ENCODE results near the gene ARHGAP28.

Gene ARHGAP28, protein sequence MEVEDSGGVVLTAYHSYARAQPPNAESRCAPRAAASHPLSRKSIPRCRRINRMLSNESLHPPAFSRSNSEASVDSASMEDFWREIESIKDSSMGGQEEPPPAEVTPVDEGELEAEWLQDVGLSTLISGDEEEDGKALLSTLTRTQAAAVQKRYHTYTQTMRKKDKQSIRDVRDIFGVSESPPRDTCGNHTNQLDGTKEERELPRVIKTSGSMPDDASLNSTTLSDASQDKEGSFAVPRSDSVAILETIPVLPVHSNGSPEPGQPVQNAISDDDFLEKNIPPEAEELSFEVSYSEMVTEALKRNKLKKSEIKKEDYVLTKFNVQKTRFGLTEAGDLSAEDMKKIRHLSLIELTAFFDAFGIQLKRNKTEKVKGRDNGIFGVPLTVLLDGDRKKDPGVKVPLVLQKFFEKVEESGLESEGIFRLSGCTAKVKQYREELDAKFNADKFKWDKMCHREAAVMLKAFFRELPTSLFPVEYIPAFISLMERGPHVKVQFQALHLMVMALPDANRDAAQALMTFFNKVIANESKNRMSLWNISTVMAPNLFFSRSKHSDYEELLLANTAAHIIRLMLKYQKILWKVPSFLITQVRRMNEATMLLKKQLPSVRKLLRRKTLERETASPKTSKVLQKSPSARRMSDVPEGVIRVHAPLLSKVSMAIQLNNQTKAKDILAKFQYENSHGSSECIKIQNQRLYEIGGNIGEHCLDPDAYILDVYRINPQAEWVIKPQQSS

DNA sequence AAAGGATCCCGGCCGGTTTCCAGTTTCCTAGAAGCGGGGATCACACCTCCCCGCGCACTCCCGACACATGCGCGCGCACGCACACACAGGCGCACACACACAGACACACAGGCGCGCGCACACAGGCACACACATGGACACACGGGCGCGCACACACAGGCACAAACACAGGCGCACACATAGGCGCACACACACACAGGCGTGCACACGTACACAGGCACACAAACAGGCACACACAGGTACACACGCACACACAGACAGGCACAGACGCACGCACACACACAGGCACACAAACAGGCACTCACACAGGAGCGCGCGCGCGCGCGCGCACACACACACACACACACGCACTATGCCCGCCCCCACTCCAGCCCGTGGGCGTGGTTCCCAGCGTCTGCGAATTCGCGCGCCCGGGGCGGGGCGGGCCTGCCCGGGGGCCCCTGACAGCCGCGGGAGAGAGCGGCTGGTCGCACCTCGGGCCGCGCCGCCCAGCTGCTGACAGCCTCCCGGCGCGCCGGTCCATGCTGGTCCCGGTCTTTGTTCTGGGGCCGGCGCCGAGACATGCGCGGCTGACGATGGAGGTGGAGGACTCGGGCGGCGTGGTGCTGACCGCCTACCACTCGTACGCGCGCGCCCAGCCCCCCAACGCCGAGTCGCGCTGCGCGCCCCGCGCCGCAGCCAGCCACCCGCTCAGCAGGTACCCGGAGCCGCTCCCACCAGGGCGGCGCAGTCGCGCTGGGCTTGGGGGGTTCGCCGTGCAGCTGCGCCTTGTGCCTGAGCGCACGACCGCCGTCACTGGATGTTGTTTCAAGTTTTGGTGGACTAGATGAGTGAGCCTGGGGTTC lies at the start of gene ARHGAP28:
Gene ARHGAP28, plus strand, starts transcription at position 470 of the 845 bp plus-strand sequence. Its CDS starts 106 bp downstream, at position 576.
- peak; percentile 72 for DNase-seq (ENCODE audit: low read depth)
- H3K4me3 ChIP-seq (replicated peaks; ENCODE audit: low read depth, low read length) = peak within 1 kb of the TSS; percentile 57

DNA sequence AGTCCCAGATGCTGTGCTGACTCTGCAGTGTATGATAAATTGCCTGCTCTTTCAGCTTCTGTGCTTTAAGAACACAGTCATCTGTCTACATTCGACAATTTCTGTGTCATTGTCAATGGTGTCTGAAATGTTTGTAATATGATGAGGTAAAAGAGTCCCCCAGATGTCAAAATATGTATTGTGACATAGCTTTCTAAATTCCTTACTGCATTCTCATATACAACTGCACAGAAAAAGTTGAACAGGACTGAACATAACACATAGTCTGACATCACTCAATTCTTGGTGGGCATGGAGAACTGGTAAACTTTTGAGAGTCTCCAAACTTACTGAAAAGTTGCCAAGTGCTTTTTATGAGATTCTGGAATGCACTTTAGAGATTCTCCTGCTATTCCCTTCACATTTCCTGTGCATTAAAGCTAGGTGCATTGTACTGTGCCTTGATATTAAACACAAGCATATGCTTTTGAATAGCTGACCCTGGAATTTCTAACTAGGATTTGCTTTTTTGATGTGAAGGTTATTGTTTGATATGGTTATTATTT lies 48.1 kb upstream of the ARHGAP28 start:
- no peak overlapping the region for H3K4me3 ChIP-seq (replicated peaks; ENCODE audit: low read depth, low read length)
- no peak for DNase-seq (ENCODE audit: low read depth)
- TF ChIP-seq, protein P1, sequence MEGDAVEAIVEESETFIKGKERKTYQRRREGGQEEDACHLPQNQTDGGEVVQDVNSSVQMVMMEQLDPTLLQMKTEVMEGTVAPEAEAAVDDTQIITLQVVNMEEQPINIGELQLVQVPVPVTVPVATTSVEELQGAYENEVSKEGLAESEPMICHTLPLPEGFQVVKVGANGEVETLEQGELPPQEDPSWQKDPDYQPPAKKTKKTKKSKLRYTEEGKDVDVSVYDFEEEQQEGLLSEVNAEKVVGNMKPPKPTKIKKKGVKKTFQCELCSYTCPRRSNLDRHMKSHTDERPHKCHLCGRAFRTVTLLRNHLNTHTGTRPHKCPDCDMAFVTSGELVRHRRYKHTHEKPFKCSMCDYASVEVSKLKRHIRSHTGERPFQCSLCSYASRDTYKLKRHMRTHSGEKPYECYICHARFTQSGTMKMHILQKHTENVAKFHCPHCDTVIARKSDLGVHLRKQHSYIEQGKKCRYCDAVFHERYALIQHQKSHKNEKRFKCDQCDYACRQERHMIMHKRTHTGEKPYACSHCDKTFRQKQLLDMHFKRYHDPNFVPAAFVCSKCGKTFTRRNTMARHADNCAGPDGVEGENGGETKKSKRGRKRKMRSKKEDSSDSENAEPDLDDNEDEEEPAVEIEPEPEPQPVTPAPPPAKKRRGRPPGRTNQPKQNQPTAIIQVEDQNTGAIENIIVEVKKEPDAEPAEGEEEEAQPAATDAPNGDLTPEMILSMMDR (IDR thresholded peaks at IDR 0.05; ENCODE audit: low read length, missing control alignments) = no peak

More for the DNA sequence above, at the start of gene ARHGAP28:
- TF ChIP-seq, protein P1 (IDR thresholded peaks at IDR 0.05; ENCODE audit: low read length, missing control alignments) = no peak

DNA sequence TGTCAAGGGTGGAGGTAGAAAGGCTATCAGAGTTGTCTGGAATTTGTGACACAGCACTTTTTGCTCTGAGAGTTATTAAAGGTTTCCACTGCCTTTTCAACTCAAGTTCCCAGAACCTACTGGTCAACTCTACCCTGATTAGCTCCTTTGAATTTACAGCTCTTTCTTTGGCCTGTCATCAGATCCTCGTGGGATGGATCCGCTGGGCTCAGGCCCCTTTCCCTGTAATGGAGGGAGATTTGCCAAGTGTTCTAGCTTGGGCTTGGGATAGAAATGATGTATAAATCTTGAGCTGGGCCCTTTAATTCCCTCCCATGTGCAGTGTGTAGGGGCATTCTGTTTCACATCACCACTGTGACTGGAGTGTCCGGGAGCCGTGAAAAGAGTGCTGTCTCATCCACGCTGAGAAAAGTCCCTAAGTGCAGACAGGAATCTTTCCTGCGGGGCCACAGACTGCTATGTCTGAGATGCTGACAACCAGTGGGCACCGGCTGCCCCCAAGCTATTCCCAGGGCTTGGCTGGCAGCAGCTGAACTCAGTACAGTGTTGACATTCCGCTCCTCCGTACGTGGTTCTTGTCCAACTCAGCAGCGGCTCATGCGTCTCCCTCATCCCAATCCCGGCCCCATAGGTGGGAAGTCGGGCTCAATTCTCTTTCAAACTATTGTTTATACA lies 46.9 kb upstream of the ARHGAP28 start:
- no peak overlapping the region for H3K4me3 ChIP-seq (replicated peaks; ENCODE audit: low read depth, low read length)
- TF ChIP-seq, protein P1 (IDR thresholded peaks at IDR 0.05; ENCODE audit: low read length, missing control alignments) = no peak
- no peak for DNase-seq (ENCODE audit: low read depth)

DNA sequence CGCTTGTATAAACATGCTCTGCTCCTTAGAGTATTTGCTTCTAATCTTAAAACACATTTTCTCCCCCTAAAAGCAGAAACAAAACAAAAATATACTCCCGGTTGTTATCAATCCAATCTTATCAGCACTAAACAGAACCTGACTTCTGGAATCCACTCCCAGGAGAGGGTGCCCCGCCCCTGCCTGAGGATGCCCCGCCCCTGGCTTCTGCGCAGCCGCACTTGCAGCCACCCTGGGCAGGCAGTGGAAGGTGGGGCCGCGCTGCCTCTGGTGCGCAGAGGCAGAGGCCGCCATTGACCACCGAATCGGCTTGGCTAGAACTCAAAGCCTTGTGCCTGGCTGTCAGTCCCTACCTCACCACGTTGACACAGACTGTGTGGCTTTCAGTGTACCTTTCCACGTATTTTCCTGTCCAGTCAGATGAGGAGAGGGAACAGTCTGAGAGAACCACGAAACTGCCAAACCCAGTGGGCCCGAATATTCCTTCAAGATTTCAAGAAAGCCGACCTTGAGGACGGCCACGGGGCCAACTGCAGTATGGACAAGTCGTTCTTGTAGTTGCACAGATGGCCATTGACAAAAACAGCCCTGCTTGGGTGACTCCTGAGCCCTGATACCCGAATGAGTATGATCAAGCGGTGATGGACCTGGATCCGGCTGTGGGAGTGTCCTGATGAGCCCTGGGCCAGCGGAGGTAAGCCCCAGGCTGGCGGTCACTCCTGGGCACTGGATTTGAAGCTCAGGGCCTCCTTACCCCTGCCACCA lies 46.2 kb upstream of the ARHGAP28 start:
- no peak overlapping the region for H3K4me3 ChIP-seq (replicated peaks; ENCODE audit: low read depth, low read length)
- no peak for DNase-seq (ENCODE audit: low read depth)
- TF ChIP-seq, protein P1 (IDR thresholded peaks at IDR 0.05; ENCODE audit: low read length, missing control alignments) = no peak

DNA sequence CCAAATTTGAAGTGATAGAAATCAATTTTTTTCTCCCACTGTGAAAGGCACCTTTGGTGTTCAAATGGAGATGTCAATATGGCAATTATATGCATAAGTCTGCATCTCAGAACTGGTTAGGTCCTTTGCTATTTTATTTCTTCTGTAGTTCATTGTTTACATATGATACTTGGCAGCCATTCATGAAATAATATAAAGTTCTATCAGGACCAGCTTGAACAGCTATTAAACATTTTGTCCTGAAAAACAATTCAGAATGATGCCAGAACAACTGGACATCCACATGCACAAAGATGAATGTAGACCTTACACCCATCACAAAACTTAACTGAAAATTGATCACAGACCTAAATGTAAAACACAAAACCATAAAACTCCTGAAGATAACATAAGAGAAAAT lies 41.8 kb upstream of the ARHGAP28 start:
- DNase-seq (ENCODE audit: low read depth) = no peak
- TF ChIP-seq, protein P1 (IDR thresholded peaks at IDR 0.05; ENCODE audit: low read length, missing control alignments) = no peak
- H3K4me3 ChIP-seq (replicated peaks; ENCODE audit: low read depth, low read length) = no peak overlapping the region
